ENCODE results near the gene LACC1. TPM values are rescaled to one million over a fixed set of nuclear protein-coding genes. Genes with fewer than 3 reads are reported as not detected.

LACC1 gene
- total RNA-seq, 3 donors from 2014 or later = 10.1 to 17.3 (median 13.2) TPM

DNA sequence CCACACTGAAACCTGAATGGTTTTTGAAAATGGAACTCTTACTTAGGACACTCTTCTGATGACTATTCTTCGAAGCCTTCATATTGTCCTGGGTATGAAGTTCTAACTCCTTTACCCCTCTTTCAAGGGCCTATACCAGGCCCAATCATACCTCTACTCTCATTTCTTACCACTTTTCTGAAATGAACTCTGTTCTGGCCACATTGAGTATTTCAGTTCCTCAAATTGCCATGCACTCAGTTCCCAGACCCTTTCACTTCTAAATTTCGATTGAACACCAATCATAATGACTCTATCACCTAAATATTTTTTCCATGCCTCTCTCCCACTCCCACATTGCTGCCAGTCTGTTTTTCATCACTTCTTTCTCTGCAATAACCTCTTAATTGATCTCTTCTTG lies 53.7 kb downstream of the LACC1 start:
- TF ChIP-seq CTCF (IDR thresholded peaks at IDR 0.05) = no peak
- DNase-seq = no peak
- Histone ChIP-seq H3K4me3 (no peak overlapping the region), H3K36me3 (ENCODE audit: low read depth) (no peaks in the 10 kb centered on the region), H3K9me3 (no peaks in the 10 kb centered on the region), H3K4me1 (ENCODE audit: low read depth) (no peaks in the 10 kb centered on the region)
- intact Hi-C loops (cut with DNase I, micrococcal nuclease) = no loop called here
- ATAC-seq = no peak

- no peaks in the 10 kb centered on the region for H3K9me3 ChIP-seq
- H3K4me1 ChIP-seq (ENCODE audit: low read depth) = no peaks in the 10 kb centered on the region
- intact Hi-C loops (cut with DNase I, micrococcal nuclease) = no loop called here
- no peak for TF ChIP-seq CTCF (IDR thresholded peaks at IDR 0.05)
- no peak for ATAC-seq
- no peak overlapping the region for H3K4me3 ChIP-seq
- no peaks in the 10 kb centered on the region for H3K36me3 ChIP-seq (ENCODE audit: low read depth)
- DNase-seq = no peak
These were observed 54.6 kb downstream of the LACC1 start for GRCh38 chr13:43934273-43934672.

- H3K4me1 ChIP-seq (ENCODE audit: low read depth) = no peaks in the 10 kb centered on the region
- intact Hi-C loops (cut with DNase I, micrococcal nuclease) = no loop called here
- no peak overlapping the region for H3K4me3 ChIP-seq
- DNase-seq (no peak), ATAC-seq (no peak)
- no peak for TF ChIP-seq CTCF (IDR thresholded peaks at IDR 0.05)
- H3K9me3 ChIP-seq = no peaks in the 10 kb centered on the region
- no peaks in the 10 kb centered on the region for H3K36me3 ChIP-seq (ENCODE audit: low read depth)
These were observed 56.2 kb downstream of the LACC1 start for GRCh38 chr13:43935878-43936277.

- Histone ChIP-seq H3K36me3 (ENCODE audit: low read depth) (no peaks in the 10 kb centered on the region), H3K9me3 (no peaks in the 10 kb centered on the region), H3K4me3 (no peak overlapping the region), H3K4me1 (ENCODE audit: low read depth) (no peaks in the 10 kb centered on the region)
- no peak for TF ChIP-seq CTCF (IDR thresholded peaks at IDR 0.05)
- DNase-seq = no peak
- ATAC-seq = no peak
- intact Hi-C loops (cut with DNase I, micrococcal nuclease) = no loop called here
These were observed 56.9 kb downstream of the LACC1 start for GRCh38 chr13:43936647-43937046.

DNA sequence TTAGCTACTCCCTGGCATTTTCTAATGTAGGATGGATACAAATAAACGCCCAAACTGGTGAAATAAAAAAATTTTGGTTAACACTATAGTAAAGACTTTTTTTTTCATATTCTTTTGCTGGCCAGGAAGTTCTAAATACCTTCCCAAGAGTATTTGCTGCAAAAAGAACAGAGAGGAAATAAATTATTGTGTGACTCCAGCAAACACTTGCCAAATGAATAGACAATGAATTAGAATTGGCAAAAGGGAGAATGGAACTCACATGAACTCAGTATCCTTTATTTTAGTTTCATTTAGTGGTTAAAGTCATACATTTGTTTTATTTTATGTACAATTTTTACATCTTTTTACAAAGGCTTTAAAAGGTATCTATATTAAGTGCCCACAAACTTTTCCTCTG lies 58.1 kb downstream of the LACC1 start:
- H3K4me3 ChIP-seq = no peak overlapping the region
- intact Hi-C loops (cut with DNase I, micrococcal nuclease) = no loop called here
- H3K9me3 ChIP-seq = no peaks in the 10 kb centered on the region
- DNase-seq (no peak), ATAC-seq (no peak)
- H3K36me3 ChIP-seq (ENCODE audit: low read depth) = no peaks in the 10 kb centered on the region
- no peaks in the 10 kb centered on the region for H3K4me1 ChIP-seq (ENCODE audit: low read depth)
- TF ChIP-seq CTCF (IDR thresholded peaks at IDR 0.05) = no peak

DNA sequence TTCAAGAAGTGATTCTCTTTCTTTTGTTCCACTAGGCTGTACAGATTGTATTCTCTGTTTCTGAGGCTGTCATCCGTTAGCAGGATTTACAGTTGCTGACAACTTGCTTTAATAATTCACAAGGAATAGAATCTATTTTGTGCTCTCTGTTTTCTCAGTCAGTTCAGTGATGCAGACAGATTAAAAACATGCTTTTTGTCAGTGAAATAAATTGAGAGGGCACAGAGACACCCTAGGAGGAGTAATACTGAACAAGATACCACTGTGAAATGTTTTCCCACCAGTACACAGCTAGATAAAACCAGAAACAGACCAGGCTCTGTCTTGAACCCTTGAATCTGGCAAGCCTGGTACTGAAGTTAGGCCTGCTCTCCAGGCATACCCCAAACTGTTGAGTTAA lies 58.7 kb downstream of the LACC1 start:
- no peaks in the 10 kb centered on the region for H3K36me3 ChIP-seq (ENCODE audit: low read depth)
- no peak for ATAC-seq
- H3K4me1 ChIP-seq (ENCODE audit: low read depth) = no peaks in the 10 kb centered on the region
- H3K4me3 ChIP-seq = no peak overlapping the region
- no peak for DNase-seq
- intact Hi-C loops (cut with DNase I, micrococcal nuclease) = no loop called here
- no peak for TF ChIP-seq CTCF (IDR thresholded peaks at IDR 0.05)
- H3K9me3 ChIP-seq = no peaks in the 10 kb centered on the region

Data from mucosa of descending colon (tissue), 3 donors.